AG09309 (cell line): ENCODE measurements around the gene NCAM1.

Experiments
- DNase-seq: peaks from one replicate; pipeline ENCODE4 v3.0.0-alpha.2; 2010; ENCODE audit warnings: low read depth
- H3K4me3 ChIP-seq: 2 replicates; pipeline ENCODE4 v1.5.1; 2011; ENCODE audit warnings: mild to moderate bottlenecking, low read depth, low read length, moderate library complexity; ENCODE audit not compliant: control insufficient read depth
- TF ChIP-seq, protein P1 (sequence below): IDR thresholded peaks from 2 replicates; pipeline ENCODE4 v1.5.1; 2011; ENCODE audit warnings: mild to moderate bottlenecking, low read depth, low read length, inconsistent platforms; ENCODE audit not compliant: insufficient read depth, control insufficient read depth; ENCODE audit errors: missing control alignments

The NCAM1 gene

DNA sequence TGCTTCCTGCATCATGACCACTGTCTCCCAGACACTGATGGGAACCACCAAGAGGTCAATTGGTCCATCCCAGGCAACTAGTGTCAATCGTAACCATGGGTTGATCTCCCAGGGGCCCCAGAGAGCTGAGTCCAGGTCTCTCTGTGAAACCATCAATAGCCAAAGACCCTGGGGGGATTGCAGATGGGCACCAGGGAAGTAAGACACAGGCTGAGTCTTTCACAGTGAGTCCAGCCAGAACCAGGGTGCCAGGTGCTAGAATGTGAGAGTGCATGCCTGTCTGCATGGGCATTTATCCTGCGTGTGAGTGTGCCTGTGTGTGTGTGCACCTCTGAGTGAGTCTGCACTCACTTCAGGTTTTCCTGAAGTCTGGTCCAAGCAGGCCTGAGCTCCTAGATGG lies 307.9 kb downstream of the NCAM1 start:
- no peak for DNase-seq
- TF ChIP-seq, protein P1, sequence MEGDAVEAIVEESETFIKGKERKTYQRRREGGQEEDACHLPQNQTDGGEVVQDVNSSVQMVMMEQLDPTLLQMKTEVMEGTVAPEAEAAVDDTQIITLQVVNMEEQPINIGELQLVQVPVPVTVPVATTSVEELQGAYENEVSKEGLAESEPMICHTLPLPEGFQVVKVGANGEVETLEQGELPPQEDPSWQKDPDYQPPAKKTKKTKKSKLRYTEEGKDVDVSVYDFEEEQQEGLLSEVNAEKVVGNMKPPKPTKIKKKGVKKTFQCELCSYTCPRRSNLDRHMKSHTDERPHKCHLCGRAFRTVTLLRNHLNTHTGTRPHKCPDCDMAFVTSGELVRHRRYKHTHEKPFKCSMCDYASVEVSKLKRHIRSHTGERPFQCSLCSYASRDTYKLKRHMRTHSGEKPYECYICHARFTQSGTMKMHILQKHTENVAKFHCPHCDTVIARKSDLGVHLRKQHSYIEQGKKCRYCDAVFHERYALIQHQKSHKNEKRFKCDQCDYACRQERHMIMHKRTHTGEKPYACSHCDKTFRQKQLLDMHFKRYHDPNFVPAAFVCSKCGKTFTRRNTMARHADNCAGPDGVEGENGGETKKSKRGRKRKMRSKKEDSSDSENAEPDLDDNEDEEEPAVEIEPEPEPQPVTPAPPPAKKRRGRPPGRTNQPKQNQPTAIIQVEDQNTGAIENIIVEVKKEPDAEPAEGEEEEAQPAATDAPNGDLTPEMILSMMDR, result no peak
- no peak overlapping the region for H3K4me3 ChIP-seq

DNA sequence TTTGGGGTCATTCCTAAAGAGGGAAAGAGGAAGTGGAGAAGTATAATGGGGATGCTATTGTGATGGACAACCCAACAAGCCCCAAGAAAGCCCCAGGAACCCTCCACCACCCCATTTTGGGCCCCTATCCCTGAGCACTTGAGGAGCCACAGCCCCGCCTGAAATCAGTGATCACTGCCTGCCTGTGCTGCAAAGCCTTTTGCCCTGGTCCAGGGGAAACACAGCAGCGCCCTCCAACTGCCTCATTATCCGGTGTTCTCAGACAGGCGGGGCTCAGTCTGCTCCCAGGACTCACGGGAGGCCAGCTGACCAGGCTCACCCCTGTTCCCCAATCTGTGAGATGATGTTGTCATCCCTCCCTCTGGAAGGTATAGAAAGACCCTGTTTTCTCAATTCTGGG lies 308.4 kb downstream of the NCAM1 start:
- DNase-seq, result no peak
- TF ChIP-seq, protein P1, result no peak
- H3K4me3 ChIP-seq, result no peak overlapping the region

DNA sequence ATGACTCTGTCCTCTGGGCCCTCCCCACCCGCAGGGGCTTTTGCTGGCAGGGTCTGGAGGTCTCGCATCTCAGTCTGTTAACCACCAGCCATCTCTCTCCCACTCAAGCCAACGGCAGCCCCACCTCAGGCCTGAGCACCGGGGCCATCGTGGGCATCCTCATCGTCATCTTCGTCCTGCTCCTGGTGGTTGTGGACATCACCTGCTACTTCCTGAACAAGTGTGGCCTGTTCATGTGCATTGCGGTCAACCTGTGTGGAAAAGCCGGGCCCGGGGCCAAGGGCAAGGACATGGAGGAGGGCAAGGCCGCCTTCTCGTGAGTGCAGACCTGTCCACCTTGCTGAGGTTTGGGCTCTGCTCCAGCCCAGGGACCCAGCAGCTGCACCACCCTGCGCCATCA lies 308.9 kb downstream of the NCAM1 start:
- TF ChIP-seq, protein P1, result no peak
- no peak overlapping the region for H3K4me3 ChIP-seq
- DNase-seq, result no peak

DNA sequence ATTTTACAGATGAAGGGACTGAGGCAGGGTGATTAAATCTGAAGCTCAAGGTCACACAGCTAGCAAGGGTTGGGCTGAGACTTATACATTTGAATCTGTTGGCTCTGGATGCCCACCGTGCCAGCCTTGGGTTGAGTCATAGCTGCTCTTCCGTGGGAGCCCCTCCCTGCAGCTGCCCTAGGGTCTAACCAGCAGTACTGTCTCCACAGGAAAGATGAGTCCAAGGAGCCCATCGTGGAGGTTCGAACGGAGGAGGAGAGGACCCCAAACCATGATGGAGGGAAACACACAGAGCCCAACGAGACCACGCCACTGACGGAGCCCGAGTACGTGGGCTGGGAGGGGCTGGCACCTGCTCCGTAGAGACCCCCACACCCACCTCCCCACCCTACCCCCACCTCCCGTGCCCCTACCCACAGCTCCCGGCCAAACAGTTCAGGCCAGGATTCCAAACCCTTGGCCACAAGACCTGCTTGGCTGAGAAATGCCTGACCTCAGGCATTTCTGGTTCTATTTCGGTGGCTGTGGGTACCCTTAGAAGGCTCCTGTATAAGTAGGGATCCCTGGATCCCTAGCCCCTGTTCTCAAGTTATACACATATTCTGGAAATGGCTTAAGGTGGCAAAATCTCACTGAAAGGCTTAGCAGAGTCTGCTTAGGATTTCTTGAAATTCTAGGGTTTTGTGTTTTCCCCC lies 310.5 kb downstream of the NCAM1 start:
- TF ChIP-seq, protein P1, result no peak
- no peak for DNase-seq
- no peak overlapping the region for H3K4me3 ChIP-seq

DNA sequence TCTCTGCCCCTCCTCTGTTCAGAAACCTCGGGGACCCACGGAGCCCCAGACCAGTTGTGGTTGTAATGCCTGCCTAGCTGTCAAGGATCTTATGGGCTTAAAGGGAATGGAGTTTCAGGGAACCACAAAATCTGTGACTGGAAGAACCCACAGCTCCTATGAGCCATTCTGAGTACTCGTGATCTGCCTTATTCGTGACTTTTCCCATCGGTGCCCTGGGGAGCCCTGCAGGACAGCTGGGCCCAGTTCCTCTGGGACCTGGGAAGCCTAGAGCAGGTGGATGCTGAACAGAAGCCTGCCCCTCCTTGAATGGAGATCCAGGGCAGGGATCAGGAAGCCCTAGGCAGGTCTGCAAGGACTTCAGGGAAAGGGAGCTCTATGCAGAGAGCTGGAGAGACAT lies 311.1 kb downstream of the NCAM1 start:
- H3K4me3 ChIP-seq, result no peak overlapping the region
- TF ChIP-seq, protein P1, result no peak
- no peak for DNase-seq

DNA sequence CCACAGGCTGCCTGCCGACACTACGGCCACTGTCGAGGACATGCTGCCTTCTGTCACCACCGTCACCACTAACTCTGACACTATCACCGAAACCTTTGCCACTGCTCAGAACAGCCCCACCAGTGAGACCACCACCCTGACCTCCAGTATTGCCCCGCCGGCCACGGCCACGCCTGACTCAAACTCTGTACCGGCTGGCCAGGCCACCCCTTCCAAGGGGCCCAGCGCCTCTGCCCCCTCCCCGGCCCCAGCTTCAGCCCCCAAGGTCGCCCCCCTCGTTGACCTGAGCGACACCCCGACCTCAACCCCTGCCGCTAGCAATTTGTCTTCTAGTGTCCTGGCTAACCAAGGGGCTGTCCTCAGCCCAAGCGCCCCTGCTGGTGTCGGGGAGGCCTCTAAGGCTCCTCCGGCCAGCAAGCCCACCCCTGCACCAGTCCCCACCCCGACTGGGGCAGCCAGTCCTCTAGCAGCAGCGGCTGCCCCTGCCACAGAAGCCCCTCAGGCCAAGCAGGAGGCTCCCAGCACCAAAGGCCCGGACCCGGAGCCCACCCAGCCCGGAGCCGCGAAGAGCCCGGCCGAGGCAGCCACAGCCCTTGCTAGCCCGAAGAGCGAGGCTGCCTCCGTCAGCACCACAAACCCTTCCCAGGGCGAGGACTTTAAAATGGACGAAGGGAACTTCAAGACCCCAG lies 311.9 kb downstream of the NCAM1 start:
- TF ChIP-seq, protein P1, result no peak
- no peak for DNase-seq
- no peak overlapping the region for H3K4me3 ChIP-seq
